ENCODE measurements around the gene DHRS1.

DHRS1 gene

GRCh38 chr14:24260780-24261157 is 38.8 kb downstream of the DHRS1 start:
- Histone ChIP-seq H4K20me1 (ENCODE audit: insufficient read depth, low read length, poor library complexity, severe bottlenecking) (no peaks in the 10 kb centered on the region), H3K4me2 (ENCODE audit: low read depth, low read length, poor library complexity, severe bottlenecking) (no peak overlapping the region), H3K9me2 (replicated peaks; ENCODE audit: low read depth, low read length) (no peaks in the 10 kb centered on the region), H3F3A (ENCODE audit: low read depth) (no peaks in the 10 kb centered on the region), H3K4me3 (ENCODE audit: low read length, poor library complexity, severe bottlenecking) (no peak overlapping the region), H2AFZ (ENCODE audit: low read length) (no peak overlapping the region), H3K27me3 (ENCODE audit: insufficient read depth, low read length, poor library complexity, severe bottlenecking) (no peaks in the 10 kb centered on the region), H3K36me3 (ENCODE audit: insufficient read depth, low read length) (no peaks in the 10 kb centered on the region), H3K79me2 (ENCODE audit: insufficient read depth, low read length) (no peaks in the 10 kb centered on the region), H3K9ac (ENCODE audit: low read depth, low read length, poor library complexity, severe bottlenecking) (no peak overlapping the region), H3K9me3 (ENCODE audit: insufficient read depth, low read depth, low read length) (no peaks in the 10 kb centered on the region), H3K4me1 (ENCODE audit: insufficient read depth, low read length, poor library complexity, severe bottlenecking) (no peaks in the 10 kb centered on the region)
- TF ChIP-seq CTCF (conservative IDR thresholded peaks at IDR 0.05; ENCODE audit: low read length) (no peak), EZH2phosphoT487 (IDR thresholded peaks at IDR 0.05; ENCODE audit: borderline replicate concordance) (no peak)

GRCh38 chr14:24260026-24260779 is 39.4 kb downstream of the DHRS1 start:
- Histone ChIP-seq H3K27me3 (ENCODE audit: insufficient read depth, low read length, poor library complexity, severe bottlenecking) (no peaks in the 10 kb centered on the region), H2AFZ (ENCODE audit: low read length) (no peak overlapping the region), H3F3A (ENCODE audit: low read depth) (no peaks in the 10 kb centered on the region), H3K4me3 (ENCODE audit: low read length, poor library complexity, severe bottlenecking) (no peak overlapping the region), H3K9me2 (replicated peaks; ENCODE audit: low read depth, low read length) (no peaks in the 10 kb centered on the region), H3K9ac (ENCODE audit: low read depth, low read length, poor library complexity, severe bottlenecking) (no peak overlapping the region), H3K9me3 (ENCODE audit: insufficient read depth, low read depth, low read length) (no peaks in the 10 kb centered on the region), H3K4me2 (ENCODE audit: low read depth, low read length, poor library complexity, severe bottlenecking) (no peak overlapping the region), H4K20me1 (ENCODE audit: insufficient read depth, low read length, poor library complexity, severe bottlenecking) (no peaks in the 10 kb centered on the region), H3K4me1 (ENCODE audit: insufficient read depth, low read length, poor library complexity, severe bottlenecking) (no peaks in the 10 kb centered on the region), H3K79me2 (ENCODE audit: insufficient read depth, low read length) (no peaks in the 10 kb centered on the region), H3K36me3 (ENCODE audit: insufficient read depth, low read length) (no peaks in the 10 kb centered on the region)
- TF ChIP-seq EZH2phosphoT487 (IDR thresholded peaks at IDR 0.05; ENCODE audit: borderline replicate concordance) (no peak), CTCF (conservative IDR thresholded peaks at IDR 0.05; ENCODE audit: low read length) (no peak)

- TF ChIP-seq EZH2phosphoT487 (IDR thresholded peaks at IDR 0.05; ENCODE audit: borderline replicate concordance) (no peak), CTCF (conservative IDR thresholded peaks at IDR 0.05; ENCODE audit: low read length) (no peak)
- Histone ChIP-seq H3K9me2 (replicated peaks; ENCODE audit: low read depth, low read length) (no peaks in the 10 kb centered on the region), H4K20me1 (ENCODE audit: insufficient read depth, low read length, poor library complexity, severe bottlenecking) (no peaks in the 10 kb centered on the region), H3K79me2 (ENCODE audit: insufficient read depth, low read length) (no peaks in the 10 kb centered on the region), H3K4me2 (ENCODE audit: low read depth, low read length, poor library complexity, severe bottlenecking) (no peak overlapping the region), H2AFZ (ENCODE audit: low read length) (no peak overlapping the region), H3K4me3 (ENCODE audit: low read length, poor library complexity, severe bottlenecking) (no peak overlapping the region), H3K4me1 (ENCODE audit: insufficient read depth, low read length, poor library complexity, severe bottlenecking) (no peaks in the 10 kb centered on the region), H3F3A (ENCODE audit: low read depth) (no peaks in the 10 kb centered on the region), H3K9ac (ENCODE audit: low read depth, low read length, poor library complexity, severe bottlenecking) (no peak overlapping the region), H3K27me3 (ENCODE audit: insufficient read depth, low read length, poor library complexity, severe bottlenecking) (no peaks in the 10 kb centered on the region), H3K9me3 (ENCODE audit: insufficient read depth, low read depth, low read length) (no peaks in the 10 kb centered on the region), H3K36me3 (ENCODE audit: insufficient read depth, low read length) (no peaks in the 10 kb centered on the region)
Observed at GRCh38 chr14:24259282-24260025, 40.1 kb downstream of the DHRS1 start.

Measured in Loucy (cell line).